KMS-11 (cell line): ENCODE results near the gene PSMD13.
A peak's percentile ranks its signal among the peaks of the same experiment; 100 is the strongest.

ENCODE experiments used
- H2AFZ ChIP-seq: fragments of 200-600 bp; sonication (generic); 2 replicates; pipeline ENCODE4 v1.6.1; 2016; ENCODE audit warnings: antibody characterized with exemption, mixed run types, low read depth
- H3K27ac ChIP-seq: fragments of 200-600 bp; sonication (generic); 2 replicates; pipeline ENCODE4 v1.6.1; 2016; ENCODE audit warnings: mild to moderate bottlenecking, mixed run types
- H3K27me3 ChIP-seq: fragments of 200-600 bp; sonication (generic); 2 replicates; pipeline ENCODE4 v1.6.1; 2017; ENCODE audit warnings: mild to moderate bottlenecking, low read depth, mixed run types, moderate library complexity; ENCODE audit not compliant: insufficient read depth
- H3K36me3 ChIP-seq: fragments of 200-600 bp; sonication (generic); 2 replicates; pipeline ENCODE4 v1.6.1; 2017; ENCODE audit warnings: mild to moderate bottlenecking, mixed run types; ENCODE audit not compliant: insufficient read depth
- H3K4me1 ChIP-seq: fragments of 200-600 bp; sonication (generic); 2 replicates; pipeline ENCODE4 v1.6.1; 2016; ENCODE audit warnings: mild to moderate bottlenecking, low read depth, mixed run types; ENCODE audit not compliant: poor library complexity, severe bottlenecking
- H3K4me2 ChIP-seq: fragments of 200-600 bp; sonication (generic); 2 replicates; pipeline ENCODE4 v1.7.0; 2016; ENCODE audit warnings: mild to moderate bottlenecking, mixed run types
- H3K4me3 ChIP-seq: fragments of 200-600 bp; sonication (generic); IDR thresholded peaks from 2 replicates; pipeline ENCODE4 v1.6.1; 2017; ENCODE audit warnings: low read depth, low read length, mixed read lengths; ENCODE audit not compliant: insufficient read depth
- H3K79me2 ChIP-seq: fragments of 200-600 bp; sonication (generic); 2 replicates; pipeline ENCODE4 v1.6.1; 2016; ENCODE audit warnings: low read depth, mixed run types; ENCODE audit not compliant: insufficient read depth
- H3K9ac ChIP-seq: fragments of 200-600 bp; sonication (generic); 2 replicates; pipeline ENCODE4 v1.6.1; 2016; ENCODE audit warnings: mild to moderate bottlenecking, mixed run types
- H4K20me1 ChIP-seq: fragments of 200-600 bp; sonication (generic); 2 replicates; pipeline ENCODE4 v1.6.1; 2016; ENCODE audit warnings: mild to moderate bottlenecking, mixed run types; ENCODE audit not compliant: insufficient read depth
- TF ChIP-seq, protein P1 (sequence below): fragments of 200-600 bp; sonication (generic); conservative IDR thresholded peaks from 2 replicates; pipeline ENCODE4 v1.6.1; 2017; ENCODE audit warnings: low read depth, mild to moderate bottlenecking, antibody characterized with exemption, low read length, moderate library complexity, mixed read lengths

Gene PSMD13

DNA sequence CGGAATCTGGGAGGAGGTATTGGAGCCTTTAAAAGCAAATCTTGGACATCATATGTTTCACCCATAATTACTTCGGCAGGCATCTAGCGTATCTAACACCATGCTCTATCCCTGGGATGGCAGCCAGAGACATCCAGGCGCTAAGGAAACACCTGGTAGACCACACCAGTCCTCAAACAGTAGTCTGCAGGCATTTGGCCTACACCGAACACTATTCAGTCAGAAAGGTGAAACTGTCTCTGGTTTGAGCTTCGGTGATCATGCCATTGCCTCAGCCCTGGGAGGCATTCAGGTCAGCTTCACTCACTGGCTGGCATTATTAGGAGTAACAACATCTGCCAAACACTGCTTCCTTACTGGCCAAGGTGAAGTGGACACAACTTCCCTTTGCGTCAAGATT, 12.4 kb upstream of the PSMD13 start:
- no peak overlapping the region for H3K4me2 ChIP-seq
- H3K36me3 ChIP-seq: no peaks in the 10 kb centered on the region
- no peaks in the 10 kb centered on the region for H3K79me2 ChIP-seq
- H2AFZ ChIP-seq: no peak overlapping the region
- H4K20me1 ChIP-seq: no peaks in the 10 kb centered on the region
- no peak overlapping the region for H3K27ac ChIP-seq
- TF ChIP-seq, protein P1, sequence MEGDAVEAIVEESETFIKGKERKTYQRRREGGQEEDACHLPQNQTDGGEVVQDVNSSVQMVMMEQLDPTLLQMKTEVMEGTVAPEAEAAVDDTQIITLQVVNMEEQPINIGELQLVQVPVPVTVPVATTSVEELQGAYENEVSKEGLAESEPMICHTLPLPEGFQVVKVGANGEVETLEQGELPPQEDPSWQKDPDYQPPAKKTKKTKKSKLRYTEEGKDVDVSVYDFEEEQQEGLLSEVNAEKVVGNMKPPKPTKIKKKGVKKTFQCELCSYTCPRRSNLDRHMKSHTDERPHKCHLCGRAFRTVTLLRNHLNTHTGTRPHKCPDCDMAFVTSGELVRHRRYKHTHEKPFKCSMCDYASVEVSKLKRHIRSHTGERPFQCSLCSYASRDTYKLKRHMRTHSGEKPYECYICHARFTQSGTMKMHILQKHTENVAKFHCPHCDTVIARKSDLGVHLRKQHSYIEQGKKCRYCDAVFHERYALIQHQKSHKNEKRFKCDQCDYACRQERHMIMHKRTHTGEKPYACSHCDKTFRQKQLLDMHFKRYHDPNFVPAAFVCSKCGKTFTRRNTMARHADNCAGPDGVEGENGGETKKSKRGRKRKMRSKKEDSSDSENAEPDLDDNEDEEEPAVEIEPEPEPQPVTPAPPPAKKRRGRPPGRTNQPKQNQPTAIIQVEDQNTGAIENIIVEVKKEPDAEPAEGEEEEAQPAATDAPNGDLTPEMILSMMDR: no peak
- H3K27me3 ChIP-seq: no peaks in the 10 kb centered on the region
- no peak overlapping the region for H3K9ac ChIP-seq
- no peak overlapping the region for H3K4me3 ChIP-seq
- no peaks in the 10 kb centered on the region for H3K4me1 ChIP-seq

DNA sequence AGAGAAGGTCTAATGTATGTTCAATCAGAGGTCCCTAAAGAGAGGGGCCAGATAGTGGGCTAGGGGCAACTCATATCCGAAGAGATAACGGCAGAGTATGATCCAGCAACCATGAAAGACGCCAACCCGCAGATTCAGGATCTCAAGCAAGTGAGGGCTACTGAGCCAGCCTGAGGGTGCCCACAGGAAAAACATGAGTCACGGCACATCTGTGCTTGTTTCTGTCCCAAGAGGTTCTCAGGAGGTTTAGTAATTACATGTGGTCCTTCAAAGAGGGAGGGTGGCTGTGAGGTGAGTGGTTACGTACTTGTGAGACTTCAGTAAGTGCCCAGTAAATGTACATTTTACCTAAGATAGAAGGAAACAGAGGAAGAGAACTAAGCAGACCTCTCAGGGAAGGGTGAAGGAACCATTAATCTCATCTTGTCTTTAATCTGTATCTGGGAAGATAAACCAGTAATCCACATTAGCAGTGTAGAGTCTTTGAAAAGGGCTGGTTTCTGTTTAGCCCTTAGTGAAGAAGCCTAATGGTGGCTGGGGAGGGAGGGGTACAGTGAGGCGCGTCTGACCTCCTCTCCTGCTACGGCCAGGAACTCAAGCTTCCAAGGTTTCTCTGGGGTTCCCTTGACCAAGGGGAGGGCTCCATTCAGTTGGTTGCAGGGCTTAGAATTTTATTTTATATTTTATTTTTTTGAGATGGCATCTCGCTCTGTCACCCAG, 10.9 kb upstream of the PSMD13 start:
- no peaks in the 10 kb centered on the region for H4K20me1 ChIP-seq
- H3K36me3 ChIP-seq: no peaks in the 10 kb centered on the region
- no peak overlapping the region; the same call in 1 of the 2 replicates for H3K9ac ChIP-seq
- no peak overlapping the region for H2AFZ ChIP-seq
- H3K27ac ChIP-seq: peak overlapping the region; percentile 13; the same call in 1 of the 2 replicates
- TF ChIP-seq, protein P1: no peak
- no peaks in the 10 kb centered on the region for H3K79me2 ChIP-seq
- H3K4me2 ChIP-seq: no peak overlapping the region
- no peak overlapping the region for H3K4me3 ChIP-seq
- H3K27me3 ChIP-seq: no peaks in the 10 kb centered on the region
- H3K4me1 ChIP-seq: no peaks in the 10 kb centered on the region

DNA sequence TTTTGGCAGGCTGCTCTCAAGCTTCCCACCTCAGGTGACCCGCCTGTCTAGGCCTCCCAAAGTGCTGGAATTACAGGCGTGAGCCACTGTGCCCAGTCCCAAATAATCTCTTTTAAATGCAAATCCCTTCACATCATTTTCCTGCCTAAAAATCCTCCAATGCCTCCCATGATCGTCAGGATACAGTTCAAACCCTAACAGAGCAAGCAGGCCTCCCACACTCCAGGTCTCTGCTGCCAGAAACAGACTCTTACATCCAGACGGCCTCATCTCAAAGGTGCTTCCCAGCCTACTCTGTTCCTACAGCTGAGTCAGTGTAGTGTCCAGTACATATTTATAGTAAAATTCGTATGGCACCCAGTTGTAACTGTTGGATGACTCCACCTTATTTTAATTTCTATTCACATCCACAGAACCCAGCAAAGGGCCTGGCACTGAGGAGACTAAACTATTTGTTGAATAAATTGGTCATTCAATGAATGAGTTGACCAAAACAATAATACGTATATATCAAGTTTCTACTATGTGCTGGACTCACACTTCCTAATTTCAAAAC, 8.9 kb upstream of the PSMD13 start:
- no peak overlapping the region for H2AFZ ChIP-seq
- no peaks in the 10 kb centered on the region for H3K79me2 ChIP-seq
- no peak overlapping the region for H3K9ac ChIP-seq
- H4K20me1 ChIP-seq: no peaks in the 10 kb centered on the region
- H3K4me2 ChIP-seq: no peak overlapping the region
- no peaks in the 10 kb centered on the region for H3K27me3 ChIP-seq
- H3K4me1 ChIP-seq: no peaks in the 10 kb centered on the region
- TF ChIP-seq, protein P1: no peak
- no peaks in the 10 kb centered on the region for H3K36me3 ChIP-seq
- no peak overlapping the region for H3K27ac ChIP-seq
- no peak overlapping the region for H3K4me3 ChIP-seq

DNA sequence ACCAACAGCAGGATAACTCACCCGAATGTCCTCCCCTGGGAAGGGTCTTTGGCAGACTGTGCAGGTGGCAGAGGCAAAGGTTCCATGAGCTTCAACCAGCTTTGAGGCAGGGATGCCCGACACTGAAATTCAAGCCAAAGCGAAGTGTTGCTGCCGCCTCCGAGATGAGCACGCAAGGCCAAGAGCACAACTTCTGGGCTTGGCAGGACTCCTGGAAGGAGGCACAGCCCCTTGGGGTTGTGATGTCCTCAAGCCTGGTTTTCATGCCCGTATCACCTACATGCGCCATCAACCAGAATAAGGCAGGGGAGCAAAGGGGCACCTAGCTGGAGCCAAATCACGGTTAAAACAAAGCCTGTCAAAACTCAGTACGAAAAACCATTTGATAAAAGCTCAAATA, 6.3 kb upstream of the PSMD13 start:
- Histone ChIP-seq H2AFZ (no peak overlapping the region), H4K20me1 (no peaks in the 10 kb centered on the region), H3K79me2 (no peaks in the 10 kb centered on the region), H3K27ac (no peak overlapping the region), H3K4me3 (no peak overlapping the region), H3K27me3 (no peaks in the 10 kb centered on the region), H3K4me2 (no peak overlapping the region), H3K4me1 (peaks cover 7% of the 10 kb centered on the region), H3K36me3 (no peaks in the 10 kb centered on the region), H3K9ac (no peak overlapping the region)
- TF ChIP-seq, protein P1: no peak
